ENCODE measurements around the gene TCF25.

DNA sequence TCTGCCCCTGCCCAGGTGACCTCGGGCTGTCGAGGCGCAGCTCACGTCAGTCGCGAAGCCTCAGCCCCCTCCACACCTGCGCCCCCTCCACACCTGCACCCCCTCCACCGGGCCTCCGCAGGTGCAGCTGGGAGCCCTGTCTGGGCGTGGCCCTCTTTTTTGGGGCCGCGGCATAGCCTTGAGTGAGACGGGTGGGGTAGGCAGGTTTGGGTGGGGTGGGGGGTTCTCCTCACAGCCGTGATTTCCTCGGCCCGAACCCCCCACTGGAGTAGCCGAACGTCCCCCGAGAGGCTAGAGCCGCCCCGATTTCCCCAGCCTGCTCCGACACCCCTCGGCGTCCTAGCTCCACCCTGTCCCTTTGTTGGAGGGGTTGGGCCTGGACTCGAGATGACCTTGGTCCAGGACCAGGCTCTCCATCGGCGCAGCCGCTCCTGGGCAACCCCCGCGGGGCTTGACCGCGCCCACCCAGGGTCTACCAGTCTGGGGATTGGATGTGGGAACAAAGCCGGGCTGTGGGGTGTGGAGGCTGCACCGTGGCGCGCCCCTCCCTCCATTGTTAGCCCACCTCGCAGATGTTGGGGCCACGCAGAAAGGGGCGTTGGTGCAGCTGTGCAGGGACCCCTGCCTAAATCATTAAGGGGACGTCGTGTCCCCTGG is 50.4 kb downstream of the TCF25 start:
- TF ChIP-seq USF1 (IDR thresholded peaks at IDR 0.05) (no peak), EP300 (IDR thresholded peaks at IDR 0.05; ENCODE audit: borderline replicate concordance) (no peak), FOXM1 (IDR thresholded peaks at IDR 0.05; ENCODE audit: borderline replicate concordance, low read depth) (no peak), CREB1 (IDR thresholded peaks at IDR 0.05; ENCODE audit: low read depth) (no peak), EGR1 (IDR thresholded peaks at IDR 0.05) (no peak), MAX (IDR thresholded peaks at IDR 0.05) (no peak), TCF12 (IDR thresholded peaks at IDR 0.05; ENCODE audit: low read depth) (no peak), RAD21 (IDR thresholded peaks at IDR 0.05; ENCODE audit: low read depth) (no peak), YY1 (IDR thresholded peaks at IDR 0.05; ENCODE audit: low read depth) (no peak)
- TF ChIP-seq, protein P1, sequence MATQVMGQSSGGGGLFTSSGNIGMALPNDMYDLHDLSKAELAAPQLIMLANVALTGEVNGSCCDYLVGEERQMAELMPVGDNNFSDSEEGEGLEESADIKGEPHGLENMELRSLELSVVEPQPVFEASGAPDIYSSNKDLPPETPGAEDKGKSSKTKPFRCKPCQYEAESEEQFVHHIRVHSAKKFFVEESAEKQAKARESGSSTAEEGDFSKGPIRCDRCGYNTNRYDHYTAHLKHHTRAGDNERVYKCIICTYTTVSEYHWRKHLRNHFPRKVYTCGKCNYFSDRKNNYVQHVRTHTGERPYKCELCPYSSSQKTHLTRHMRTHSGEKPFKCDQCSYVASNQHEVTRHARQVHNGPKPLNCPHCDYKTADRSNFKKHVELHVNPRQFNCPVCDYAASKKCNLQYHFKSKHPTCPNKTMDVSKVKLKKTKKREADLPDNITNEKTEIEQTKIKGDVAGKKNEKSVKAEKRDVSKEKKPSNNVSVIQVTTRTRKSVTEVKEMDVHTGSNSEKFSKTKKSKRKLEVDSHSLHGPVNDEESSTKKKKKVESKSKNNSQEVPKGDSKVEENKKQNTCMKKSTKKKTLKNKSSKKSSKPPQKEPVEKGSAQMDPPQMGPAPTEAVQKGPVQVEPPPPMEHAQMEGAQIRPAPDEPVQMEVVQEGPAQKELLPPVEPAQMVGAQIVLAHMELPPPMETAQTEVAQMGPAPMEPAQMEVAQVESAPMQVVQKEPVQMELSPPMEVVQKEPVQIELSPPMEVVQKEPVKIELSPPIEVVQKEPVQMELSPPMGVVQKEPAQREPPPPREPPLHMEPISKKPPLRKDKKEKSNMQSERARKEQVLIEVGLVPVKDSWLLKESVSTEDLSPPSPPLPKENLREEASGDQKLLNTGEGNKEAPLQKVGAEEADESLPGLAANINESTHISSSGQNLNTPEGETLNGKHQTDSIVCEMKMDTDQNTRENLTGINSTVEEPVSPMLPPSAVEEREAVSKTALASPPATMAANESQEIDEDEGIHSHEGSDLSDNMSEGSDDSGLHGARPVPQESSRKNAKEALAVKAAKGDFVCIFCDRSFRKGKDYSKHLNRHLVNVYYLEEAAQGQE (IDR thresholded peaks at IDR 0.05; ENCODE audit: low read depth) = no peak

All from Ishikawa (cell line).